Upper lobe of right lung (tissue), 1 donor: Measurements from ENCODE around the gene PCDHGA2. TPM values are rescaled to one million over a fixed set of nuclear protein-coding genes. Genes with fewer than 3 reads are reported as not detected.

Experiments
- ATAC-seq: fragments of 200-7000 bp; cut with Tn5 transposase; one replicate; pipeline ENCODE4 v1.9.1; 2020; ENCODE audit warnings: mild to moderate bottlenecking, moderate library complexity
- DNase-seq: peaks from one replicate; pipeline ENCODE4 v3.0.0-alpha.2; 2020
- H3K27ac ChIP-seq: fragments of 200-600 bp; one replicate; pipeline ENCODE4 v1.8.0; 2022
- H3K27me3 ChIP-seq: fragments of 200-600 bp; one replicate; pipeline ENCODE4 v1.8.0; 2022; ENCODE audit warnings: mild to moderate bottlenecking
- H3K36me3 ChIP-seq: fragments of 200-600 bp; one replicate; pipeline ENCODE4 v1.8.0; 2022
- H3K4me1 ChIP-seq: fragments of 200-600 bp; one replicate; pipeline ENCODE4 v1.8.0; 2022
- H3K4me3 ChIP-seq: fragments of 200-600 bp; one replicate; pipeline ENCODE4 v1.8.0; 2022; ENCODE audit warnings: mild to moderate bottlenecking
- H3K9me3 ChIP-seq: fragments of 200-600 bp; one replicate; pipeline ENCODE4 v1.8.0; 2022
- intact Hi-C: fragments of 100-400 bp; cut with DNase I; formaldehyde crosslinking; loops from one replicate; pipeline ENCODE4 v1.11.0; 2022
- total RNA-seq: library from RNA; stranded (reverse); fragmentation: NEBNext Ultra II Directional; extraction: Animal tissue kit (Norgen Biotek cat#: 25700); gene quantifications from one replicate; pipeline ENCODE4 v1.2.1, GENCODE V29; 2021
- TF ChIP-seq, protein P1 (sequence below): fragments of 200-600 bp; IDR thresholded peaks from one replicate; pipeline ENCODE4 v1.8.0; 2022; ENCODE audit warnings: antibody characterized with exemption
- donor health status: DM: no; HTN: yes; CAD: no; lungs with severe emphysema.

PCDHGA2 gene
- total RNA-seq, 1 donor from 2014 or later: 2.5 TPM

DNA sequence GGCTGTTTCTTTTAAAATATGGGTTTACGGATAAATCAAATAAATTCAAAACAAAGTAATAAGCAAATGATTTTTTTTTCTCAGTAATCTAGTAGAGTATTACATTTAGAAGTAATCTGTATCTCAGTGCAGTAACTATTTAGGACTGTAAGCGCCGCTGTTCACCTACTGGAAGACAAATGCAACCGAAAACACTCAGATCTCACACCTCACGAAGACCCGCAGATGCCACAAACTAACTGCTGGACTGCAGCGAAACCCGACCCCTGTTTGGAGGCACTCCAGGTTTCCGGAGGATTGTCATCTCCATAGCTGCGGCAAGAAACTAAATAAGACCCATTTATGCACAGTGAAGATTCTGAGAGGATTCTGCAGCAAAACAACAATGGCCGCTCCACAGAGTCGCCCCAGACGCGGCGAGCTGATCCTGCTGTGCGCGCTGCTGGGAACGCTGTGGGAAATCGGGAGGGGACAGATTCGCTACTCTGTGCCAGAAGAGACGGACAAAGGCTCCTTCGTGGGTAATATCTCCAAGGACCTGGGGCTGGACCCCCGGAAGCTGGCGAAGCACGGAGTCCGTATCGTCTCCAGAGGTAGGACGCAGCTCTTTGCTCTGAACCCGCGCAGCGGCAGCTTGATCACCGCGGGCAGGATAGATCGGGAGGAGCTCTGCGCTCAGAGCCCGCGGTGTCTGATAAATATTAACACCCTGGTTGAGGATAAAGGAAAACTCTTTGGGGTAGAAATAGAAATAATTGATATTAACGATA, 54.1 kb downstream of the PCDHGA2 start, which contains the start of gene PCDHGA8:
TSS of gene PCDHGA8 (plus strand) at position 205 of the 770 bp plus-strand sequence. CDS start at position 386, 181 bp downstream.
- H3K9me3 ChIP-seq: peaks cover 36% of the 10 kb centered on the region
- peaks cover 16% of the 10 kb centered on the region for H3K27me3 ChIP-seq

More for the DNA sequence above, 54.1 kb downstream of the PCDHGA2 start, which contains the start of gene PCDHGA8:
- no peak within 1 kb of the TSS for H3K4me3 ChIP-seq
- no peak within 1 kb of the TSS for H3K27ac ChIP-seq
- ATAC-seq (no peak), DNase-seq (no peak)
- TF ChIP-seq, protein P1, sequence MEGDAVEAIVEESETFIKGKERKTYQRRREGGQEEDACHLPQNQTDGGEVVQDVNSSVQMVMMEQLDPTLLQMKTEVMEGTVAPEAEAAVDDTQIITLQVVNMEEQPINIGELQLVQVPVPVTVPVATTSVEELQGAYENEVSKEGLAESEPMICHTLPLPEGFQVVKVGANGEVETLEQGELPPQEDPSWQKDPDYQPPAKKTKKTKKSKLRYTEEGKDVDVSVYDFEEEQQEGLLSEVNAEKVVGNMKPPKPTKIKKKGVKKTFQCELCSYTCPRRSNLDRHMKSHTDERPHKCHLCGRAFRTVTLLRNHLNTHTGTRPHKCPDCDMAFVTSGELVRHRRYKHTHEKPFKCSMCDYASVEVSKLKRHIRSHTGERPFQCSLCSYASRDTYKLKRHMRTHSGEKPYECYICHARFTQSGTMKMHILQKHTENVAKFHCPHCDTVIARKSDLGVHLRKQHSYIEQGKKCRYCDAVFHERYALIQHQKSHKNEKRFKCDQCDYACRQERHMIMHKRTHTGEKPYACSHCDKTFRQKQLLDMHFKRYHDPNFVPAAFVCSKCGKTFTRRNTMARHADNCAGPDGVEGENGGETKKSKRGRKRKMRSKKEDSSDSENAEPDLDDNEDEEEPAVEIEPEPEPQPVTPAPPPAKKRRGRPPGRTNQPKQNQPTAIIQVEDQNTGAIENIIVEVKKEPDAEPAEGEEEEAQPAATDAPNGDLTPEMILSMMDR: peak; percentile 12
- no peaks in the 10 kb centered on the region for H3K36me3 ChIP-seq
- H3K4me1 ChIP-seq: no peaks in the 10 kb centered on the region
- intact Hi-C loops: no loop called here

Other genes with a start within 250 kb of the PCDHGA2 start
- gene PCDHB2, start 244.1 kb upstream of the PCDHGA2 start, total RNA-seq: 3.8 TPM
- gene PCDHB3, start 238.3 kb upstream of the PCDHGA2 start, total RNA-seq: 1.9 TPM
- gene PCDHB4, start 216.9 kb upstream of the PCDHGA2 start, total RNA-seq: 3.0 TPM
- gene PCDHB5, start 203.6 kb upstream of the PCDHGA2 start, total RNA-seq: 2.3 TPM
- 0.75 TPM for gene PCDHB6, start 188.7 kb upstream of the PCDHGA2 start, total RNA-seq
- 2.8 TPM for gene PCDHB7, start 166.1 kb upstream of the PCDHGA2 start, total RNA-seq
- gene PCDHB8, start 161.0 kb upstream of the PCDHGA2 start, total RNA-seq: 2.4 TPM
- gene PCDHB16, start 156.4 kb upstream of the PCDHGA2 start, total RNA-seq: 4.1 TPM
- 2.5 TPM for gene PCDHB9, start 151.6 kb upstream of the PCDHGA2 start, total RNA-seq
- 2.1 TPM for gene PCDHB10, start 146.4 kb upstream of the PCDHGA2 start, total RNA-seq
- 2.0 TPM for gene PCDHB11, start 139.1 kb upstream of the PCDHGA2 start, total RNA-seq
- 2.8 TPM for gene PCDHB12, start 130.0 kb upstream of the PCDHGA2 start, total RNA-seq
- gene PCDHB13, start 124.8 kb upstream of the PCDHGA2 start, total RNA-seq: 3.2 TPM
- 3.0 TPM for gene PCDHB14, start 115.4 kb upstream of the PCDHGA2 start, total RNA-seq
- 2.5 TPM for gene PCDHB15, start 93.4 kb upstream of the PCDHGA2 start, total RNA-seq
- 0.64 TPM for gene SLC25A2, start 34.7 kb upstream of the PCDHGA2 start, total RNA-seq
- gene TAF7, start 18.0 kb upstream of the PCDHGA2 start, total RNA-seq: 60.4 TPM
- 0.46 TPM for gene PCDHGA1, start 8.2 kb upstream of the PCDHGA2 start, total RNA-seq
- gene PCDHGA3, start 5.1 kb downstream of the PCDHGA2 start, total RNA-seq: 1.7 TPM
- 2.0 TPM for gene PCDHGB1, start 11.3 kb downstream of the PCDHGA2 start, total RNA-seq
- gene PCDHGA4, start 16.3 kb downstream of the PCDHGA2 start, total RNA-seq: 3.9 TPM
- 3.8 TPM for gene PCDHGB2, start 21.2 kb downstream of the PCDHGA2 start, total RNA-seq
- 3.5 TPM for gene PCDHGA5, start 25.4 kb downstream of the PCDHGA2 start, total RNA-seq
- 2.6 TPM for gene PCDHGB3, start 31.5 kb downstream of the PCDHGA2 start, total RNA-seq
- gene PCDHGA6, start 35.1 kb downstream of the PCDHGA2 start, total RNA-seq: 3.9 TPM
- gene PCDHGA7, start 44.0 kb downstream of the PCDHGA2 start, total RNA-seq: 2.5 TPM
- 4.2 TPM for gene PCDHGB4, start 48.9 kb downstream of the PCDHGA2 start, total RNA-seq
- gene PCDHGA8, start 53.9 kb downstream of the PCDHGA2 start, total RNA-seq: 1.2 TPM
- gene PCDHGB5, start 59.2 kb downstream of the PCDHGA2 start, total RNA-seq: 11.0 TPM
- 5.4 TPM for gene PCDHGA9, start 64.0 kb downstream of the PCDHGA2 start, total RNA-seq
- 7.5 TPM for gene PCDHGB6, start 69.3 kb downstream of the PCDHGA2 start, total RNA-seq
- 6.2 TPM for gene PCDHGA10, start 74.2 kb downstream of the PCDHGA2 start, total RNA-seq
- 15.4 TPM for gene PCDHGB7, start 78.9 kb downstream of the PCDHGA2 start, total RNA-seq
- 2.6 TPM for gene PCDHGA11, start 82.3 kb downstream of the PCDHGA2 start, total RNA-seq
- 7.6 TPM for gene PCDHGA12, start 91.7 kb downstream of the PCDHGA2 start, total RNA-seq
- 109 TPM for gene PCDHGC3, start 137.2 kb downstream of the PCDHGA2 start, total RNA-seq
- 1.8 TPM for gene PCDHGC4, start 146.3 kb downstream of the PCDHGA2 start, total RNA-seq
- gene PCDHGC5, start 150.3 kb downstream of the PCDHGA2 start, total RNA-seq: 1.4 TPM